ENCODE results near the gene MTUS2.

The MTUS2 gene

GRCh38 chr13:28854657-28855056 lies 34.5 kb downstream of the MTUS2 start:
- Histone ChIP-seq H3K36me3 (ENCODE audit: control insufficient read depth, insufficient read depth, low read length) (no peaks in the 10 kb centered on the region), H3K4me1 (ENCODE audit: control insufficient read depth, insufficient read depth, low read length) (no peaks in the 10 kb centered on the region), H3K4me3 (ENCODE audit: low read length) (no peak overlapping the region), H3K27me3 (ENCODE audit: control insufficient read depth, insufficient read depth, low read length) (no peaks in the 10 kb centered on the region), H3K9me3 (ENCODE audit: control insufficient read depth, insufficient read depth, low read length) (peaks cover 14% of the 10 kb centered on the region), H3K27ac (ENCODE audit: low read length) (no peak overlapping the region)
- no CpG with 5 or more reads among the region's 4 CpGs for WGBS (ENCODE audit: insufficient coverage, insufficient read length)
- DNase-seq (ENCODE audit: low read depth, low spot score): no peak

DNA sequence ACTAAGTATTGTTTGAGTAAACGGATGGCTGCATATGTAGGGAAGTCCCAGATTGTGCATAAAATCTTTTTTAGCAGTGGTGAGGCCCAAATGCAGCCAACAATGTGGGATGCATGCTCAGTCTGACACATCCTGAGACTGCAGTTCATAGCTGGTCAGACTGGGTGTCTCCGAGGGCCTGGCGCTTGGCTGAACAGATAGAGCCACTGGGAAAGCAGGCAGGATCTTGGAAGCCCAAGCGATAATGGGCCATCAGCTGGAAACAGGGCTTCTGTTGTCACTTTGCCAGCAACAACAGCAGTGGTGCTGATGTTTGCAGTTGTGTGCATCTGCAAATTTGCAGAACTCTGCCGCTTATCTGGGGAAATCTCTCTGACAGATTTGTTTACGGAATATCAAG lies 36.1 kb downstream of the MTUS2 start:
- DNase-seq (ENCODE audit: low read depth, low spot score): no peak
- no CpG with 5 or more reads among the region's 6 CpGs for WGBS (ENCODE audit: insufficient coverage, insufficient read length)
- no peak overlapping the region for H3K27ac ChIP-seq (ENCODE audit: low read length)
- H3K9me3 ChIP-seq (ENCODE audit: control insufficient read depth, insufficient read depth, low read length): peaks cover 18% of the 10 kb centered on the region
- H3K4me1 ChIP-seq (ENCODE audit: control insufficient read depth, insufficient read depth, low read length): no peaks in the 10 kb centered on the region
- no peaks in the 10 kb centered on the region for H3K36me3 ChIP-seq (ENCODE audit: control insufficient read depth, insufficient read depth, low read length)
- no peaks in the 10 kb centered on the region for H3K27me3 ChIP-seq (ENCODE audit: control insufficient read depth, insufficient read depth, low read length)
- no peak overlapping the region for H3K4me3 ChIP-seq (ENCODE audit: low read length)

- H3K36me3 ChIP-seq (ENCODE audit: control insufficient read depth, insufficient read depth, low read length): no peaks in the 10 kb centered on the region
- no peak for DNase-seq (ENCODE audit: low read depth, low spot score)
- H3K27ac ChIP-seq (ENCODE audit: low read length): no peak overlapping the region
- H3K27me3 ChIP-seq (ENCODE audit: control insufficient read depth, insufficient read depth, low read length): no peaks in the 10 kb centered on the region
- WGBS (ENCODE audit: insufficient coverage, insufficient read length): no CpG with 5 or more reads among the region's 2 CpGs
- no peaks in the 10 kb centered on the region for H3K4me1 ChIP-seq (ENCODE audit: control insufficient read depth, insufficient read depth, low read length)
- peaks cover 17% of the 10 kb centered on the region for H3K9me3 ChIP-seq (ENCODE audit: control insufficient read depth, insufficient read depth, low read length)
- H3K4me3 ChIP-seq (ENCODE audit: low read length): no peak overlapping the region
Observed at GRCh38 chr13:28859069-28859468, 38.9 kb downstream of the MTUS2 start.

GRCh38 chr13:28859717-28860116 lies 39.6 kb downstream of the MTUS2 start:
- Histone ChIP-seq H3K36me3 (ENCODE audit: control insufficient read depth, insufficient read depth, low read length) (no peaks in the 10 kb centered on the region), H3K27ac (ENCODE audit: low read length) (no peak overlapping the region), H3K4me1 (ENCODE audit: control insufficient read depth, insufficient read depth, low read length) (no peaks in the 10 kb centered on the region), H3K4me3 (ENCODE audit: low read length) (no peak overlapping the region), H3K9me3 (ENCODE audit: control insufficient read depth, insufficient read depth, low read length) (peaks cover 14% of the 10 kb centered on the region), H3K27me3 (ENCODE audit: control insufficient read depth, insufficient read depth, low read length) (no peaks in the 10 kb centered on the region)
- no CpG with 5 or more reads among the region's 2 CpGs for WGBS (ENCODE audit: insufficient coverage, insufficient read length)
- no peak for DNase-seq (ENCODE audit: low read depth, low spot score)

GRCh38 chr13:28864544-28864943 lies 44.4 kb downstream of the MTUS2 start:
- H3K36me3 ChIP-seq (ENCODE audit: control insufficient read depth, insufficient read depth, low read length): no peaks in the 10 kb centered on the region
- H3K27me3 ChIP-seq (ENCODE audit: control insufficient read depth, insufficient read depth, low read length): no peaks in the 10 kb centered on the region
- WGBS (ENCODE audit: insufficient coverage, insufficient read length): no CpG with 5 or more reads among the region's 1 CpG
- no peak overlapping the region for H3K27ac ChIP-seq (ENCODE audit: low read length)
- H3K4me3 ChIP-seq (ENCODE audit: low read length): no peak overlapping the region
- DNase-seq (ENCODE audit: low read depth, low spot score): no peak
- peaks cover 18% of the 10 kb centered on the region for H3K9me3 ChIP-seq (ENCODE audit: control insufficient read depth, insufficient read depth, low read length)
- no peaks in the 10 kb centered on the region for H3K4me1 ChIP-seq (ENCODE audit: control insufficient read depth, insufficient read depth, low read length)

DNA sequence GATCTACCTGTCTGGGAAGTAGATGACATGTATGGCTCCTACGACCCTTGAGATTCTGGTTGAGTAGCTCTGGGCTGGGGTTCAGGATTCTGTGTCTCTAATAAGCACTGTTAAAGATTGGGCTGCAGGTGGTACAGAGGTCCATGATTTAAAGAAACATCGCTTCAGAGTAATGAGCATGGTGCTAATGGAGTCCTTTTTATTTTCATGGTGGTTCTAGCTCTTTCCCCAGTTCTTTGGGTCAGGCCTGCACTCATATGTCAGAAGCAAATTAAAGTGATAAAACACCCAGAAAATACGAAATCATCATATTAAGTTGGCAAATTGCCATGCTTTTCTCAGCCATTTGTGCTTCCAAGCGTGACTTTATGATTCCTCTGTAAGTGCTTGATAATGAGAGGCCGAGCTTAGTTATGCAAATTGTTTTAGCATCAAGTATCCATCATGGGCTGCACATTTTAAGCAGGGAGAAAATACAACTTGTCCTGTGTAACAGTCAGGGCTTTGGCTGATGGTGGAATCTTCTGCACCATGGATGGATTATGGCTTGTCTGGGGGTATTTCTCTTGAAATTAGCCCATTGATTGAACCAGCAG lies 45.1 kb downstream of the MTUS2 start:
- Histone ChIP-seq H3K27me3 (ENCODE audit: control insufficient read depth, insufficient read depth, low read length) (no peaks in the 10 kb centered on the region), H3K27ac (ENCODE audit: low read length) (no peak overlapping the region), H3K36me3 (ENCODE audit: control insufficient read depth, insufficient read depth, low read length) (no peaks in the 10 kb centered on the region), H3K4me3 (ENCODE audit: low read length) (no peak overlapping the region), H3K9me3 (ENCODE audit: control insufficient read depth, insufficient read depth, low read length) (peaks cover 18% of the 10 kb centered on the region), H3K4me1 (ENCODE audit: control insufficient read depth, insufficient read depth, low read length) (no peaks in the 10 kb centered on the region)
- DNase-seq (ENCODE audit: low read depth, low spot score): no peak
- WGBS (ENCODE audit: insufficient coverage, insufficient read length): no CpG with 5 or more reads among the region's 5 CpGs

GRCh38 chr13:28865951-28866350 lies 45.8 kb downstream of the MTUS2 start:
- Histone ChIP-seq H3K4me1 (ENCODE audit: control insufficient read depth, insufficient read depth, low read length) (no peaks in the 10 kb centered on the region), H3K27ac (ENCODE audit: low read length) (no peak overlapping the region), H3K27me3 (ENCODE audit: control insufficient read depth, insufficient read depth, low read length) (no peaks in the 10 kb centered on the region), H3K36me3 (ENCODE audit: control insufficient read depth, insufficient read depth, low read length) (no peaks in the 10 kb centered on the region), H3K9me3 (ENCODE audit: control insufficient read depth, insufficient read depth, low read length) (peaks cover 14% of the 10 kb centered on the region), H3K4me3 (ENCODE audit: low read length) (no peak overlapping the region)
- no CpG with 5 or more reads among the region's 7 CpGs for WGBS (ENCODE audit: insufficient coverage, insufficient read length)
- no peak for DNase-seq (ENCODE audit: low read depth, low spot score)

DNA sequence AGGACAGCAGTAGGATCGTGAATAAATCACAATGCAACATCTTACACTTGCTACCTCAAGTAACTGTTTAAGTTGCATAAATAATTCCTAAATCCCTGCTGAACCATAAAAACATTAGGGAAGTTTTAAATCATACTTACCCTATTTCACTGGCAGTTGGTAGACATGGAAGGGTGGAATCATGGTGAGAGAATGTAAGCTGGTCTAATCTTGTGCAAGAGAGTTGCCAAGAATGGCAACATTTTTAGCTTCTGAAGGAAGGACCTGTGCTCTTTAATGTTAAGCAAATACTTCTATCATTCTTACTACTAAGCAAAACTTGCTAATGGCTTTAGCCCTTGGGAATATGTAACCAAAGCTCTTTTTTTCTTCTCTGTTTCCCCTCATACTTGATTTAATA lies 46.8 kb downstream of the MTUS2 start:
- DNase-seq (ENCODE audit: low read depth, low spot score): no peak
- Histone ChIP-seq H3K9me3 (ENCODE audit: control insufficient read depth, insufficient read depth, low read length) (peaks cover 12% of the 10 kb centered on the region), H3K4me1 (ENCODE audit: control insufficient read depth, insufficient read depth, low read length) (no peaks in the 10 kb centered on the region), H3K27me3 (ENCODE audit: control insufficient read depth, insufficient read depth, low read length) (no peaks in the 10 kb centered on the region), H3K36me3 (ENCODE audit: control insufficient read depth, insufficient read depth, low read length) (no peaks in the 10 kb centered on the region), H3K27ac (ENCODE audit: low read length) (no peak overlapping the region), H3K4me3 (ENCODE audit: low read length) (no peak overlapping the region)
- no CpG with 5 or more reads among the region's 1 CpG for WGBS (ENCODE audit: insufficient coverage, insufficient read length)

GRCh38 chr13:28867564-28867963 lies 47.4 kb downstream of the MTUS2 start:
- WGBS (ENCODE audit: insufficient coverage, insufficient read length): no CpG with 5 or more reads among the region's 1 CpG
- H3K27ac ChIP-seq (ENCODE audit: low read length): no peak overlapping the region
- H3K9me3 ChIP-seq (ENCODE audit: control insufficient read depth, insufficient read depth, low read length): peaks cover 14% of the 10 kb centered on the region
- no peak for DNase-seq (ENCODE audit: low read depth, low spot score)
- no peaks in the 10 kb centered on the region for H3K36me3 ChIP-seq (ENCODE audit: control insufficient read depth, insufficient read depth, low read length)
- H3K4me3 ChIP-seq (ENCODE audit: low read length): no peak overlapping the region
- no peaks in the 10 kb centered on the region for H3K4me1 ChIP-seq (ENCODE audit: control insufficient read depth, insufficient read depth, low read length)
- H3K27me3 ChIP-seq (ENCODE audit: control insufficient read depth, insufficient read depth, low read length): no peaks in the 10 kb centered on the region

GRCh38 chr13:28872427-28873176 lies 52.5 kb downstream of the MTUS2 start:
- H3K27me3 ChIP-seq (ENCODE audit: control insufficient read depth, insufficient read depth, low read length): no peaks in the 10 kb centered on the region
- no peaks in the 10 kb centered on the region for H3K4me1 ChIP-seq (ENCODE audit: control insufficient read depth, insufficient read depth, low read length)
- H3K27ac ChIP-seq (ENCODE audit: low read length): no peak overlapping the region
- WGBS (ENCODE audit: insufficient coverage, insufficient read length): no CpG with 5 or more reads among the region's 2 CpGs
- DNase-seq (ENCODE audit: low read depth, low spot score): no peak
- no peaks in the 10 kb centered on the region for H3K36me3 ChIP-seq (ENCODE audit: control insufficient read depth, insufficient read depth, low read length)
- peaks cover 10% of the 10 kb centered on the region for H3K9me3 ChIP-seq (ENCODE audit: control insufficient read depth, insufficient read depth, low read length)
- H3K4me3 ChIP-seq (ENCODE audit: low read length): no peak overlapping the region
